ENCODE measurements around the gene AP3B1.

Gene AP3B1

GRCh38 chr5:77957931-77958521 lies 336.5 kb downstream of the AP3B1 start:
- Histone ChIP-seq H3K4me2 (ENCODE audit: low read length) (no peak overlapping the region), H3K9ac (ENCODE audit: low read length) (no peak overlapping the region), H3K27ac (ENCODE audit: low read length) (no peak overlapping the region), H3K79me2 (ENCODE audit: low read length) (no peaks in the 10 kb centered on the region), H3K27me3 (ENCODE audit: low read depth, low read length) (no peaks in the 10 kb centered on the region), H2AFZ (ENCODE audit: low read depth, low read length) (no peak overlapping the region), H4K20me1 (ENCODE audit: insufficient read depth, low read length) (no peaks in the 10 kb centered on the region), H3K36me3 (replicated peaks; ENCODE audit: low read depth, low read length) (no peaks in the 10 kb centered on the region), H3K9me3 (ENCODE audit: insufficient read depth, low read length) (no peaks in the 10 kb centered on the region), H3K4me1 (ENCODE audit: low read length) (no peaks in the 10 kb centered on the region), H3K4me3 (ENCODE audit: low read length) (no peak overlapping the region)
- TF ChIP-seq EZH2phosphoT487 (IDR thresholded peaks at IDR 0.05; ENCODE audit: low read depth): no peak
- TF ChIP-seq CTCF (IDR thresholded peaks at IDR 0.05; ENCODE audit: low read depth, low read length): no peak

GRCh38 chr5:77957516-77957915 lies 337.0 kb downstream of the AP3B1 start:
- no peaks in the 10 kb centered on the region for H3K4me1 ChIP-seq (ENCODE audit: low read length)
- H3K4me2 ChIP-seq (ENCODE audit: low read length): no peak overlapping the region
- no peak overlapping the region for H3K9ac ChIP-seq (ENCODE audit: low read length)
- H2AFZ ChIP-seq (ENCODE audit: low read depth, low read length): no peak overlapping the region
- H3K36me3 ChIP-seq (replicated peaks; ENCODE audit: low read depth, low read length): no peaks in the 10 kb centered on the region
- no peak overlapping the region for H3K27ac ChIP-seq (ENCODE audit: low read length)
- no peaks in the 10 kb centered on the region for H3K79me2 ChIP-seq (ENCODE audit: low read length)
- no peak overlapping the region for H3K4me3 ChIP-seq (ENCODE audit: low read length)
- H3K27me3 ChIP-seq (ENCODE audit: low read depth, low read length): no peaks in the 10 kb centered on the region
- TF ChIP-seq CTCF (IDR thresholded peaks at IDR 0.05; ENCODE audit: low read depth, low read length): no peak
- TF ChIP-seq EZH2phosphoT487 (IDR thresholded peaks at IDR 0.05; ENCODE audit: low read depth): no peak
- no peaks in the 10 kb centered on the region for H3K9me3 ChIP-seq (ENCODE audit: insufficient read depth, low read length)
- no peaks in the 10 kb centered on the region for H4K20me1 ChIP-seq (ENCODE audit: insufficient read depth, low read length)

GRCh38 chr5:77957081-77957480 lies 337.4 kb downstream of the AP3B1 start:
- no peaks in the 10 kb centered on the region for H3K36me3 ChIP-seq (replicated peaks; ENCODE audit: low read depth, low read length)
- H3K9me3 ChIP-seq (ENCODE audit: insufficient read depth, low read length): no peaks in the 10 kb centered on the region
- no peaks in the 10 kb centered on the region for H3K4me1 ChIP-seq (ENCODE audit: low read length)
- H3K79me2 ChIP-seq (ENCODE audit: low read length): no peaks in the 10 kb centered on the region
- no peak overlapping the region for H2AFZ ChIP-seq (ENCODE audit: low read depth, low read length)
- no peaks in the 10 kb centered on the region for H4K20me1 ChIP-seq (ENCODE audit: insufficient read depth, low read length)
- no peak overlapping the region for H3K27ac ChIP-seq (ENCODE audit: low read length)
- TF ChIP-seq EZH2phosphoT487 (IDR thresholded peaks at IDR 0.05; ENCODE audit: low read depth) (no peak), CTCF (IDR thresholded peaks at IDR 0.05; ENCODE audit: low read depth, low read length) (no peak)
- H3K4me2 ChIP-seq (ENCODE audit: low read length): no peak overlapping the region
- no peaks in the 10 kb centered on the region for H3K27me3 ChIP-seq (ENCODE audit: low read depth, low read length)
- no peak overlapping the region for H3K9ac ChIP-seq (ENCODE audit: low read length)
- H3K4me3 ChIP-seq (ENCODE audit: low read length): no peak overlapping the region

- Histone ChIP-seq H3K9me3 (ENCODE audit: insufficient read depth, low read length) (no peaks in the 10 kb centered on the region), H4K20me1 (ENCODE audit: insufficient read depth, low read length) (no peaks in the 10 kb centered on the region), H3K27me3 (ENCODE audit: low read depth, low read length) (no peaks in the 10 kb centered on the region), H3K79me2 (ENCODE audit: low read length) (no peaks in the 10 kb centered on the region), H3K9ac (ENCODE audit: low read length) (no peak overlapping the region), H3K4me2 (ENCODE audit: low read length) (no peak overlapping the region), H3K27ac (ENCODE audit: low read length) (no peak overlapping the region), H3K36me3 (replicated peaks; ENCODE audit: low read depth, low read length) (no peaks in the 10 kb centered on the region), H3K4me1 (ENCODE audit: low read length) (no peaks in the 10 kb centered on the region), H3K4me3 (ENCODE audit: low read length) (no peak overlapping the region), H2AFZ (ENCODE audit: low read depth, low read length) (no peak overlapping the region)
- TF ChIP-seq EZH2phosphoT487 (IDR thresholded peaks at IDR 0.05; ENCODE audit: low read depth) (no peak), CTCF (IDR thresholded peaks at IDR 0.05; ENCODE audit: low read depth, low read length) (no peak)
These were observed 338.9 kb downstream of the AP3B1 start for GRCh38 chr5:77955577-77955976.

All from OCI-LY3 (cell line).